SK-N-MC (cell line): ENCODE results near the gene FSTL4.

Experiments
- EZH2 ChIP-seq: fragments of 200-600 bp; sonication (generic); IDR thresholded peaks from one replicate; pipeline ENCODE4 v1.6.1; 2017; ENCODE audit warnings: antibody characterized with exemption
- POLR2AphosphoS5 ChIP-seq: IDR thresholded peaks from 2 replicates; pipeline ENCODE4 v1.6.1; 2012; ENCODE audit warnings: mild to moderate bottlenecking, low read depth, low read length, borderline replicate concordance

- TF ChIP-seq EZH2 (no peak), POLR2AphosphoS5 (no peak)
These were observed 245.9 kb downstream of the FSTL4 start for GRCh38 chr5:133366438-133366837.
